NCI-H2171 (cell line): Measurements from ENCODE around the gene STARD9.

Source experiments
- DNase-seq: peaks from one replicate; lab custom pipeline; 2025; lab: John Stamatoyannopoulos, UW

Gene STARD9

DNA sequence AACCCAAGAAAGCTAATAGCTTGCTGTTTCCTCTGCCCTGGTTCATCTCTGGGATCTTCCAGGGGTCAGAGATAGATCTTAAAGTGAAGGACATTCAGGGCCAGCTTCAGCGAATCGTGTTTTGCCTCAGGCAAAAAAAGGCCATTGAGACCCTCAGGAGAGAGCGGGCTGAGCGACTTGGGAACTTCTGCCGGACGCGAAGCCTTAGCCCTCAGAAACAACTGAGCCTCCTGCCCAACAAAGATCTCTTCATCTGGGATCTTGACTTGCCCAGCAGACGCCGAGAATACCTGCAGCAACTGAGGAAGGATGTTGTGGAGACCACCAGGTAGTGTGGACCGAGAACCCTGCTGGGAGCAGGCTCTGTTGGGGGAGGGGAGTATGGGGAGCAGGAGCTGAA, 119.0 kb downstream of the STARD9 start:
- DNase-seq: no peak

DNA sequence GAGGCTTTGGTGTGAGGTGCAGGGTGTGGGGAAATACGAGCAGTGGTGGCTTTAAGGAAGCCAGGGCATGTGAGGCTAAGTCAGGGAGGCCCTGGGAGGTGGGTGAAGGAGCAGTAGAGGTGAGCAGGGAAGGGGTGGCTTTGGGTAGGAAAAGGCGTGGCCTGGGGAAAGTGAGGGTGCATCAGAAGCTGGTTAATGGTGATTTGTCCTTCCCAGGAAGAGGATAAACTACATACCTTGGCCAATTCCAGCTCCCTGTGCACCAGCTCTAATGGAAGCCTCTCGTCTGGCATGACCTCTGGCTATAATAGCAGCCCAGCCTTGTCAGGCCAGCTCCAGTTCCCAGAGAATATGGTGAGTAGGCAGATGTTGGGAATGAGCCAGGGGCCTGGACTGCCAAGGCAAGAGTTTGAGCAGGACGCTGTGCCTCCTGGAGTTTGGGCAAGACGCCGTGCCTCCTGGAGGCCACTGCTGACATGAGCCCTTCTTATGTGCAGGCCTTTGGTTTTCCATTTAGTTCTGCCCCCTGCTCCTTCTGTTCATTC, 120.2 kb downstream of the STARD9 start:
- DNase-seq: no peak

DNA sequence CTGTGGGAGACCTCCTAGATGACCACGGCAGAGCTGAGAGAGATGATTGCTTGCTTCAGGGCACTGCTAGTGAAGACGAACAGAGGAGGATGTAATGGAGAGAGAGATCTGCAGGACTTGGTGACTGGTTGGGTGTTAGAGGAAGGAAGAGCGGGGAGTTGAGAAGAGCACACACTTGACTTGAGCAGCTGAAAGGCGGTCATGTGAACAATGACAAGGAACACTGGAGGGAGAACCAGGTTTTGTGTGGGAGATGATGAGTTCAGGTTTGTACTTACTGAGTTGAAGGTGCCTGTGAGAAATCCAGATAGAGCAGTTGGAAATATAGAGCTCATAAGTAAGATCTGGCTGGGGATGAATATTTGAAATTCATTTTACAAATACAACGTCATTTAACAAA, 121.2 kb downstream of the STARD9 start:
- no peak for DNase-seq

DNA sequence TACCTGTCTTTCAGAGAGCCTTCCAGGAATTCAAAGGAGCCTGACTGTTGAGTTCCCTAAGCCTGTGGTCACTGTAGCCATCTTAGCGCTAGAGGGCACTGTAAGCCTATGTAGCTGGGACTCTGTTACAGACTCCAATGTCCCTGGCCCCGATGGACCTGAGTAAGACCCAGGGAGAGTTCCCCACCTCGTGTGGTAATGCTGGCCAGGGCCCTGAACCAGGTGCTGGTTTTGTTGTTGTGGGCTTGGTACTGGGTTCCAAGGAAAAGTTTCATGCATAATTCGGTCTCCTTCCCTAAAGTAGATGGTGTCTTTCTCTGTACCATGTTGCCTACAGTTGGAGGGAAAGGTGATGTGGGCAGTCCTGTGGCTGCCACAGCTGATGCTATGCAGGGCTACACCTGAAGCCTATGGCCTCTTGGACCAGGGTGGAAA, 129.1 kb downstream of the STARD9 start:
- DNase-seq: peak; percentile 32

DNA sequence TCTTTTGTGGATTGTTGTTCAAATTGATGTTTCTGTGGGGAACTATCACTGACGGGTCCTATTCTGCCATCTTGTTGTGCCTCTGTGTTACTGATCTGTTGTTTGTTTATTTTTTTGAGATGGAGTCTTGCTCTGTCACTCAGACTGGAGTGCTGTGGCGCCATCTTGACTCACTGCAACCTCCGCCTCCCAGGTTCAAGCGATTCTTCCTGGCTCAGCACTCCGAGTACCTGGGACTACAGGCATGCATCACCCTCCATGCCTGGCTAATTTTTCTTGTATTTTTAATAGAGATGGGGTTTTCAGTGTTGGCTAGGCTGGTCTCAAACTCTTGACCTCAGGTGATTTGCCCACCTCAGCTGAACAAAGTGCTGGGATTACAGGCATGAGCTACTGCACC, 129.9 kb downstream of the STARD9 start:
- no peak for DNase-seq

DNA sequence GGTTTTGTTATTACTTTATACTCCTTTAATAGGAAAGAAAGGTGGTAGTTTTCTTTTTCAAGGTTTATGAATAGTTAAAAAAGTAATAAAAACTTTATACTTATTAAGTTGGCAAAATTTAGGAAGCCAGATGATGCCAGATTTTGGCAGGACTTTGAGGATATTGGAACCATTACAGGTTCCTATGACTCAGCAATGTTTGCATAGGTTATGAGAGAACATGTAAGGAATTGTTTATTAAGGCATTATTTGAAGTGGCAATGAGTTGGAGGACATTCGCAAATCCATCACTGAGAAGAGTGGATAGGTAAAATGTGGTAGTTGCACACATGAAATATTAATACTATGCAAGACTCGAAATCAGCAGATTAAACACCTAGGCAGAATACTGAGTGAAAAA, 131.7 kb downstream of the STARD9 start:
- no peak for DNase-seq

DNA sequence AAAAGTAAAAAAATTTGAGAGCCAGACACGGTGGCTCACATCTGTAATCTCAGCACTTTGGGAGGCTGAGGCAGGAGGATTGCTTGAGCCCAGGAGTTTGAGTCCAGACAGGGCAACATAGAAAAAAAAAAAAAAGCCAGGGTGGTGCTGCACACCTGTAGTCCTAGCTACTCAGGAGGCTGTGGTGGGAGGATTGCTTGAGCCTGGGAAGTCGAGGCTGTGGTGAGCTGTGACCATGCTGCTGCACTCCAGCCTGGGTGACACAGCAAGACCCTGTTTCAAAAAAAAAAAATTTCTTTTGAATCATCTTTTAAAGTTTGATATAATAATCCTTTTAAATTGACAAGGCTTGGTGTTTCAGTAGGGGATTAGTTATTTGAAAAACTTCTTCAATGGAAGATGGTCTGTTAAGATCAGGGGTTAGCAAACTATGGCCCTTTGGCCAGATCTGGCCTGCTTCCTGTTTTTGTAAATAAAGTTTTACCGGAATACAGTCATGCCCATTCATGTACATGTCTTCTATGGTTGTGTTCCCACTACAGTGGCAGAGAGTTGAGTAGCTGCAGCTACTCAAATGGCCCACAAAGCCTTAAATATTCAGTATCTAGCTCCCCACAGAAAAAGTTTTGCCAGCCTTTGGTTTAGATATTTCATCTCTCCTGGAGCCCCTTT, 132.6 kb downstream of the STARD9 start:
- DNase-seq: no peak

DNA sequence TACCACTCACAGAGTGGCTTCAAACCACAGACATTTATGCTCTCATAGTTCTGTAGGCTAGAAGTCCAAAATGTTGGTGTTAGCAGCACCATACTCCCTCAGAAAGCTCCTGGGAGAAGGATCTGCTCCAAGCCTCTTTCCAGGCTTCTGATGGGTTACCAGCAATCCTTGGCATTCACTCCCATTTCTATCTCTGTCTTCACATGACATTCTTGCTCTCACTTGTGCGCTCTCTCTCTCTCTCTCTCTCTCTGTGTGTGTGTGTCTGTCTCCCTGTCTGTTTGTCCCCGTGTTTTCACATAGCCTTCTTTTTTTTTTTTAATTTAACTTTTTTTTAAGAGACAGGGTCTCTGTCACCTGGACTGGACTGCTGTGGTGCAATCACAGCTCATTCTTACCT, 135.3 kb downstream of the STARD9 start:
- DNase-seq: no peak

DNA sequence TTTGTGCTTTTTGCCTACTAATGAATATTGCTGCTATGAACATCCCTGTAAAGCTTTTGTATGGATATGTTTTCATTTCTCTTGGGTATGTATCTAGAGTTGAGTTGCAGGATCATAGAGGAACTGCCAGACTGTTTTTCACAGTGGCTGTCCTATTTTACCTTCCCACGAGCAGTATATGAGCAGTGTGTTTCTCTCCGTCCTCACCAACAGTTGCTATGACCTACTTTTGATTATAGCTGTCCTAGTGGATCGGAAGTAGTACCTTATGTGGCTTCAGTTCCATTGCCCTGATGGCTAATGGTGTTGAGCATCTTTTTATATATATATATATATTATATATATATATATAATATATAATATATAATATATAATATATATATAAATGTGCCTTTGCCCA, 136.3 kb downstream of the STARD9 start:
- no peak for DNase-seq

DNA sequence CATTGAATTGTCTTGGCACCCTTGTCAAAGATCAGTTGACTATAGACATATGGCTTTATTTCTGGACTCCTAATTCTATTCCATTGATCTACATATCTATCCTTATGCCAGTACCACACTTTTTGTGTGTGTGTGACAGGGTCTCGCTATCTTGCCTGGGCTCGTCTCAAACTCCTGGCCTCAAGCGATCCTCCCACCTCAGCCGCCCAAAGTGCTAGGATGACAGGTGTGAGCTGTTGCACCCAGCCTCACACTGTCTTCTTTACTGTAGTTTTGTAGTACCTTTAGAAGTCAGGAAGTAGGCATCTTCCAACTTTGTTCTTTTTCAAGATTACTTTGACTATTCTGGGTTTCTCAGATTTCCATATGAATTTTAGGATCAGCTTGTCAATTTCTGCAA, 137.2 kb downstream of the STARD9 start:
- no peak for DNase-seq

DNA sequence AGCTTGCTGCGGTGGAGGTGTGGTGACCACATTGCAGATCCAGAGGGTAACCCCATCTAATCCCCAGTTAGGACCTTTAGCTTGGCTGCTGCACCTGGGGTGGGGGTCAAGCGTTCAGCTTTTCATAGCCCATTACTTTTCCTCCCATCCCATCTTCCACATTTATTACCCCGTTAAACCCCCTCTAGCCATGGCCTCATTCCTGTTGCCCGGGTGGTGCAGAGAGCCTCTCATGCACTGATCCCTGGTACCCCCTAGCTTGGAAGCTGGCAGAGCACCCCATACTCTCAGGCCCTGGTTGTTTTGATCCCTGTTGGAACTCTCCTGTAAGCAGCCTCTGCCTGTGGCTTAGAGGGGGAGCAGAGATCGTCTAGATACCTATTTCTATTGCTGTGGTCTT, 140.7 kb downstream of the STARD9 start:
- no peak for DNase-seq

DNA sequence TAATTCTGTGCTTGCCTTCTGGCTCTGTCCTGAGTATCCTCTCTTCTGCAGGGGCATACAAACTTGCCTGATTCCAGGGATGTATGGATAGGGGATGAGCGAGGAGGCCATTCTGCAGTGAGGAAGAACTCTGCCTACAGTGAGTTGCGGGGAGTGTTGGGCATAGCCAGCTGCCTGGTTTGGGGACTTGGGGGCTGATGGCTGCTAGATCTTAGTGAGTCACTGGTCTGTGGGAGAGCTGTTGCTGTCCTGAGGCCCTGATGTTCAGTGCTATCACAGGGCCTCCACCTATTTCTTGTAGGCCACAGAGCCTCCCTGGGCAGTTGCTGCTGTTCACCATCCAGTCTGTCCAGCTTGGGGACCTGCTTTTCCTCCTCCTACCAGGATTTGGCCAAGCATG, 141.2 kb downstream of the STARD9 start:
- no peak for DNase-seq

DNA sequence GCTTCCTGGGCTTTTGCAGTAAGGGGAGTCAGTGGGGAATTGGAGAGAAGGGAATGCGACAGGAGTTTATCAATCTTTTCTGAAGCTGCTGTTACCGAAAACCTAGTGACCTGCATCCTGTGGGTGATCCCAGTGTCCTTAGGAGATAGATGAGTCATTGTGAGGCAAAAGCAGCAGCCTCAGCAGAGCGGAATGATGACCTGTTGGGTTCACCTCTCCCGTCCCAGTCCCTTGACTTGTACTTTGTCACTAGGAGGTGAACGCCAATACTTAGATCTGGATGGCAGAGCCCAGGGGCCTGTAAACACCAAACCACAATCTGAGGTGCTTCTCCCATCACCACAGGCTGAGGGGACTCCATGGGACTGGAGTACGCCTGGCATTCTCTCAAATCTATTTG, 143.6 kb downstream of the STARD9 start:
- DNase-seq: no peak

DNA sequence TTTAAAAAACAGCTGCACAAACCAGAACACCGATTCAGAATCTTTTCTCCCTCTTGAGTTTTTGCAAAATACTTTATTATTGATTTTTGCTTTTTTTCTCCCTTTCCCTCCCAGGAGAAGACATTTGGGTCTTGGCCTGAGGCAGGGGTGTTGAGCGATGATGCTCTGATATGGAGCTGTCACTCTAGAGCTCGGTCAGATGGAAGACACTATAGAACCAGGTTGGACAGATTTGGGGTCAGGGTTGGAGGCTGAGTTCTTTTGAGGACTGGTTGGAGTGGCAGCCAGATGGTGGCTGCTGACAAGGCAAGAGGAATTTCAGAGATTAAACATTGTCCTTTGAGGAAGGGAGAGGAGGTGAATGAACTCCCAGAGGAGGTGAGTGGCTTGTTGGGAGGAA, 144.7 kb downstream of the STARD9 start:
- DNase-seq: no peak

DNA sequence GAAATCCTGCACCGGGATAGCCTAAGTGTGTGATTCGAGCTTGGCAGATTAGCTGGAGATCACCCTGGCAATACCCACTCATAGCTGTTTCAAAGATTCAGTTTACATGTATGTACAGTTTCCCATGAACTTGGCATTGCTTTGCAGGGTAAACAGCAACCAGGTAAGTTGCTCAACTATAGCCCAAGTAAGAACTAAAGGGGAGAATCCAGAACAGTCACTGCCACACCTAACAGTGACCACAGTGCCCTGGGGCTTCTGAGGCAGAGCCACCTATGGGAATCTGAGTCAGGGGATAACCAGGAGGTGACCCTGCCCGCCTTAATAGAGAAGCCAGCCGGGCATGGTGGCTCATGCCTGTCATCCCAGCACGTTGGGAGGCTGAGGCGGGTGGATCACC, 145.6 kb downstream of the STARD9 start:
- DNase-seq: no peak

DNA sequence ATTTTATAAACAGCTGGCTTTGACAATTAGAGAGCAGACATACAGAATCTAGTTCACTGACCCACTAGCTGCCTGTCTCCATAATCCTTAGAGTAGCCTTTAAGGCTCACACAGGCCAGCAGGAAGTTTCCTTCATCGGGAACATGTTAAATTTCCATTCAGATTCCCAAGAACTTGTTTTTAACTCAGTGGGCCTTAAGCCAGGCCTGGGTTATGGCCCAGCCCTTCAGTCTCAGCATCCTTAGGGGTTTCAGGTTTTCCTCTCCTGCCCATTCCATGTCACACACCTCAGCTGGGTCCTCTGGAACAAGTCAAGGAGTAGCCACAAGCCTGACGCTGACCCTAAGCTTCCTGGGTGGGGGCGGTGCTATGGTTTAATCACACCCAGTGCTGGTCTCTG, 146.5 kb downstream of the STARD9 start:
- no peak for DNase-seq

DNA sequence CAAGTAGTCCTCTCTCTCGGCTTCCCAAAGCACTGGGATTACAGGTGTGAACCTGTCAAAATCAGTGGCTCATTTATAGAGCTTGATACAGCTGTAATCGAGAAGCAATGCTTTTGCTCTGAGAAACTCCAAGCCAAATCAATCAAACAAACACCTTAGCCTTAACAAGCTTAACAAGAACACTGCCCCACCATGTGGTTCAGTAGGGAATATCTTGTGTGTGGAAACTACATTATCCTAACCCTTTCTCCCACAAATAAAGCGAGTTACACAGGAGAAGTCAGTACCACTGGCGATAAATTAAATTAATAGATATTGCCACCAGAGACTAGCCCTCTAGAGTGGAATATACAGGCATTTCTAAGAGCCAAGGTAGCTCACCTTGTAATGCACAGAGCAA, 147.7 kb downstream of the STARD9 start:
- no peak for DNase-seq

DNA sequence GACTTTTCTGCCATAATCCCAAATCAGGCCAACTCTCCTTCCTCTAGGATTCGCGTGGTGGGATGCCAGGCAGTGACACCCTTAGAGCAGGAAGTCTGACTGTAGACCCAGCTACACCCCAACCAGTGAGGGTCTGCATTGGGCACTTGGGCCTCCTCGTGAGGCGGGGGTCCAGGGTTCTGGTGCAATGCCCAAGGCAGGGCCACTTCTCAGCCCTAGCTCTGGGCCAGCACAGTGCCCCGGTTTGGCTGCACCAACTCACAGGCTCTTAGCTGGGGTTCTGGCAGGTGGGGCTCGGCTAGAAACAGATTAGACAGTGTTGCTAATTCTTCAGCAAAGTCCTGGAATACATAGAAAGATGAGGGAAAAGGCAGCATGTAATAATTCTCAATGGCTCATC, 148.9 kb downstream of the STARD9 start:
- DNase-seq: no peak

DNA sequence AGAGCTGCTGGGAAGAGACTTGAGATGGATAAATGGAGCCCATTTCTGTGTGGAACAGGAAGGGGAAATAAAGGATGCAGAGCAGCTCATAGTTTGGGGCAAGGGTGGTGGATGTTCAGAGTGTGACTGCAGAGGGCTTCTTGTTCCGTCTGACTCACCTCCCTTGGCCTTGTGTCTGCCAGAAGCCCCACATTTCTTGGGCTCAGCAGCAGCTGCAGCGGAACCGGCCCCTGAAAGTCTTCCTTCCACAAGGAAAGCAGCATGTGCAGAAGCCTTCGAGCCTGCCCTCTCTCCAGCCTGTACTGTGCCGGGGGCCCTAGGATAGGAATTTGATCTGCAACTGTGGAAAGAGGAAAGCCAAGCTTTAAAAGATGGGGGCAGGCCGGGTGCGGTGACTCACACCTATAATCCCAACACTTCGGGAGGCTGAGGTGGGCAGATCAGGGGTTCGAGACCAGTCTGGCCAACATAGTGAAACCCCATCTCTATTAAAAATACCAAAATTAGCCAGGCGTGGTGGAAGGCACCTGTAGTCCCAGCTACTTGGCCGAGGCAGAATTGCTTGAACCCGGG, 150.0 kb downstream of the STARD9 start:
- DNase-seq: no peak

DNA sequence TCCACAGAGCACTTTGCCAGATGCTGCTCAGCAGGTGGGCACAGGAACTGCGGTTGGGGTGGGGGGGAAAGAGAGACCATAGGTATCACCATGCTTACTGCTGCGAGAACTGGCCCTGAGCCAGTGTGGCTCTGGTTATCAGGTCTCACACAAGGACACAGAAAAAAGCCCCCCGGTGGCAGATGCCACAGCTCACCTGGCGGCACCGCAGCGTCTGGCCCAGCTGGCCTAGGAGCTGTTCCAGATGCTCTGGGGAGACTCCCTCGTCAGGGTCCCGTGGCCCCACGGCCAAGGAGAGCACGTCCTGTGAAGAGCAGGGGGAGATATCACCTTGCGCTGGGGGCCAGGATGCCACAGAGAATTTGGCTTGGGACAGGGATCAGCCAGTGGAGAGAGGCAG, 150.7 kb downstream of the STARD9 start:
- DNase-seq: peak; percentile 96

DNA sequence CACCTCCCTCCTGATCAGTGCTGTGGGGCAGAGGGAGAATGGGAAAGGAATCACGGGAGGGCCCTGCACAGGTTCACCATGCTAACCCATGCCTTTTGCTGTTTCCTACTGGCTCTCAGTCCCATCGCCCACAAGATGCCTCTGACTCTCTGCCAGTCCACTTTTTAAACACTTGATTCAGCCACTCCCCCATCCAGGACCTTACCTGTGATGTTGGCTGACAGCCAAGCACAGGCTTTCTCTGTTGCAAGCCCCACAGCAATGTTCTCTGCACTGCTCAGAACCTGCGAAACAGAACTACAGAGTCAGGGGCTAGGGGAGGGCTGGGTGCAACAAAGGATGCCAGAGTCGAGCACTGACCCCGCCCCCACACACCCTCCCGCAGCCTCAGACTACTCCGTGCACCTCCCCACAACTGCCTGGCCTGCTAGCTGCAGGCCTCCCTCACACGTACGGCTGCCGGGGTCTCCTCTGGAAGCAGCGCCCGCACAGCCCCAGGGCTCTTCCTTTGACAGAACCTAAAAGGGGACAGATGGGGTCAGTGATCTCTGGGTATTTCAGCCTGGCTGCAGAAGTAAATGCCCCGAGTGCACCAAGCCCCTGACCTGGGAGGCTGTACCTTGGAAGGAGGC, 152.5 kb downstream of the STARD9 start:
- no peak for DNase-seq

DNA sequence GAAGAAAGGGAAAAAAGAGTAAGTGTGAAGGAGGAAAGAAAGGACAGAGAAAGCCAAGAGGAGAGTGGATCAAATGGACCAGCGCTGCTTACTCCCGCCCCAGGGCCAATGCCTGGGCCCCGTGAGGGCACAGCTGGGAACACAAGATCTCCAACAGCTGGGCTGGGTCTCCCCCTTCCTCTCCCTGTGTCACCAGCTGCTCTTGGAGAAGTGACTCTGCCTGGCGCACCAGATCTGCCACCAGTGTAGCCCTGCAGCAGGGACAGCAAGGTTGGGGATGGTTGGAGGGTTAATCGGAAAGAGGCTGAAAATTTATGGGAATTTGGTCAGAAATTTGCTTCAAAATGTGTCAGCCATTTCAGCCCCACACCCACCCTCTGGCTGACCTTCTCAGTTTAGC, 153.2 kb downstream of the STARD9 start:
- peak; percentile 14 for DNase-seq

DNA sequence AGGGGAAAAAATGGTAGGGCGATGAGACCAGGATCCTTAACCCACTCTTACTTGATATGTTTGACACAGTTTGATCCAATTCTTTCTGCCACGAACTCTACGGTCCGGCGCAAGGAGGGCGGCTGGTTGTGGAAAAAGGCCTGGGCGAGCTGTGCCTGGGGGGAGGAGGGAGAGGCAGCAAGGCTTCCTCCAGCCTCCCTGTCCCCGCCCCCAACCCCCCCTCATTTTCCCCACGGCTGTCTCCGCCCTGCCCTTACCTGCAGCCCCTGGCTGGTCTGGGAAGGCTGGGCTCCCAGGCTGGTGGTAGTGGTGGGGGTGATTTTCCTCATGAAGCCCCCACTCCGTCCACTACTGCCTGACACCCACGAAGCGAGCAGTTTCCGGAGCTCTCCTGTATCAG, 153.6 kb downstream of the STARD9 start:
- no peak for DNase-seq

DNA sequence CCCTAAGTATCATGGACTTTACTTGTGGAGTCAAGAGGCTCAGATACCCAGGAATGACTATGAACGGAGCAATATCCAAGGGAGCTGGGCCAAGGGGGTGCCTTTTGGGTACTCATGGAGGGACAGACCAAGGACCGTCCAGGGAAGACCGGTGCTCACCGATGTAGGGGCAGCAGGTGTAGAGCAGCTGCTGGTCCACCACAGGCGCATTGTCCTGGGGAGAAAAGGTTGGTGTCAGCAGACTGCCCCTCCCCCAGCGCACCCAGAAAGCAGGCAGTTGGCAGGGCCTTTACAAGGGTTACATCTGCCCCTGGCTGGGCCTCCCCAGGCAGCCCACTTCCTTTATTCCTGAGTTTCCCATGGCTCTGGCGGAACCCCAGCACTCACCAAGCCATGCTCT, 154.0 kb downstream of the STARD9 start:
- no peak for DNase-seq
